ENCODE data around the gene UNC119. TPM values are rescaled to one million over a fixed set of nuclear protein-coding genes. Genes with fewer than 3 reads are reported as not detected.

Gene UNC119
- polyA plus RNA-seq, 4 donors, result 54.4 to 74.1 (median 59.7) TPM

DNA sequence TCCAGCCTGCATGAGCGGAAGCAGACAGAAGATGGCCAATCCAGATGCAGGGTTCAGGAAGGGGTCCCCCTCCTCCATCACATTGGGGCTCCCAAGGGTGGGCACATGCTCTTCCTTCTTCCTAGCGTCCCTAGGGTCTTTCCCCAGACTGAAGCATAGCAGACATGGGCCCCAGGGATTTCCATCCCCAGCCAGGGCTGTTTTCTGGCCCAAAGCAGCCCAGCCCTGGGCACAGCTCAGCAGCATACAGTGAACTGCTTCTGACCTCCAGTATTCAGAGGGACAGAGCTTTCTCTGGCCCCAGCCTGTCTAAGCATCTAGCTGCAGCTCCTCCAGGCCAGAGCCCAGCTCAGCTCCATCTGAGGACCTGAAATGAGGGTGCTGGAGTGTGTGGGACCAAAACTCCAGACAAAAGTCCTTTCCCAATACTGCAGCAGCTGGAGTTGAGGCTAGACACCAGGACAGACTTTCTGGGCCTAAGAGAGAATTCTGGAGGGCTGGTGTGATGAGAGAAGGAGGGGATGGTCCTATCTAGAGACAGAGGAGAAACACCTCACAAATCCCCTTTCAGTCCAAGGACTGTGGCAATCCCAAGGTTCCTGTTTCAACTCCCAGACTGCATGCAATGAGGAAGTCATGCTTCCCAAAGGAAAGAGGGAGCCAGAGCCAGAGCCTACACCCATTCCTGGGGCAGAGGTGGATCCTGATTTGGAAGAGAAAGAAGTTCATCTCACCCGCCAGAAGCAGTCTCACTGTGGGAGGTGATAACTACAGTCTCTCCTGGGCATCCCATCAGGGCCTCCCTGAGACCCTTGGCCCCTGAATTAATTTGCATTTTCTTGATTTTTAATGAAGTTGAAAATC lies 50.8 kb downstream of the UNC119 start:
- no peak for DNase-seq (ENCODE audit: low read depth in 4 of 4, low spot score in 3 of 4)

DNA sequence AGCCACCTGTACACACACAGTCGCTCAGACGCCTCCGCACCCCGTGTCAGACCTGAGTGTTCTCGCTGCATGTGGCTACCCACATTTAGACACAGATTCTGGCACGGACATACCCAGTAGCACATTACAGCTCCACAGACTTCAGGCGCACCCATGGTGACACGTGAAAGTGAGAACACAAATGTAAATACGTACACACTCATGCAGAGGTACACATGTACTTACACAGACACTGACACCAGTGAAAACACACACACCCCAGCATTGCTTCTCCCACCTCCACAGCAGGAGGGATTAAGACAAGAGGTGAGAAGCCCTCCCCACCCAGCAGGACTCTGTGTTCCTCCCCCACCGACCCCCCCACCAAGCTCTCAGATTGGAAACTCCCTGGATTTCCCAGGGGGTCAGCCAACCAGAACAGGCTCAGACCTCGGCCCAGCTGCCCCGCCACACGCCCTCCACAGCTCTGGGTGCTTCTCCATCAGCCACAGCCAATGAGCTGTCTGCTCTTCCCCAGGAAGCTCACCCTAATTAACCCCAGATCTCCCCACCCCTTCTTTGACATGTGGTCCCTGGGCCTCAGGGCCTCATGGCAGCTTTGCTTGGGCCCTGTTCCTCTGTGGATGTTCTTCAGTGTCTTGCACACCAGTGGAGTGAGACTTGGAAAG lies 51.6 kb downstream of the UNC119 start:
- DNase-seq (ENCODE audit: low read depth in 4 of 4, low spot score in 3 of 4), result no peak

DNA sequence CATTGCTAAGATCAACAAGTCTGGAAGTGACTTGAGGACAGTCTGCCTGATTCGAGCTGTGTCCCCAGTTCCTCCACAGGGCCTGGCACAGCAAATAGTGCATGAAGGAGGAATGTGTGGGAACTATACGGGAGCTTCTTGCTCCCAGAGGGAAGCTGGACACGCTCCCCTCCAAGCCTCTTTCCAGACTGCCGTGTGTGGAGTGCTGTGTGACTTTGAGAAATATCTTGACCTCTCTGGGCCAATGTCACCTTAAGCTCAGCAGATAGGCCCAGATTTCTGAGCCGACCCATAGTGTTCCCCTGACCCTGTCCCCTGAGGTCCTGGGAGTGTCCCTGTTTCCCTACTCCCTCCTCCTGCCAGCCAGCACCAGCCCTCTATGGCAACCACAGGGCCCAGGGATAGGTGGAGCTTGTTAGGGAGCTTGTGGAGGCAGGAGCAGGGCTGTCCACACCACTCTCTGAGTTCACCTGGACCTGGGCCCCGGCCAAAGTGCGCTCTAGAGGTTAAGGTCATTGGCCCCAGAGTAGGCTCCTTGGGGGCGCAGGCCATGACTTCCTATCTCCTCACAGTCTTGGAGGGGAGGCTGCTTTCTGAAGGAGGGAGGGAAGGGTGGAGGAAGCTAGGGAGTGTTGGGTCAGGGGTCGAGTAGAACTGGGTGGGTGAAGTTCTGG lies 52.6 kb downstream of the UNC119 start:
- no peak for DNase-seq (ENCODE audit: low read depth in 4 of 4, low spot score in 3 of 4)

DNA sequence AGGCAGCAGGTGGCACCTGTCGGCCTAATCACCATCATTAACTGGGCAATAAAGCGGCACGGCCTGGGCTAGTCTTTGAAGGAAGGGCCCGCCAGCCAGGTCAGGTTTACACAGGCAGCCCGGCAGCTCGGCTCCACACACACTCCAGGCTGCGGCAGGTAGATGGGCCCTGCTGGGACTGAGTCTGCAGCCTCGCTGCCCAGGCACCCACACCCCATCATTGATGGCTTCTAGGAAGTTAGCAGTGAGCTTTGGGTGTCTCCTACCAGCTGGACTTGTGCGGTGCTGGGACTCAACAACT lies 53.1 kb downstream of the UNC119 start:
- DNase-seq (ENCODE audit: low read depth in 4 of 4, low spot score in 3 of 4), result no peak

DNA sequence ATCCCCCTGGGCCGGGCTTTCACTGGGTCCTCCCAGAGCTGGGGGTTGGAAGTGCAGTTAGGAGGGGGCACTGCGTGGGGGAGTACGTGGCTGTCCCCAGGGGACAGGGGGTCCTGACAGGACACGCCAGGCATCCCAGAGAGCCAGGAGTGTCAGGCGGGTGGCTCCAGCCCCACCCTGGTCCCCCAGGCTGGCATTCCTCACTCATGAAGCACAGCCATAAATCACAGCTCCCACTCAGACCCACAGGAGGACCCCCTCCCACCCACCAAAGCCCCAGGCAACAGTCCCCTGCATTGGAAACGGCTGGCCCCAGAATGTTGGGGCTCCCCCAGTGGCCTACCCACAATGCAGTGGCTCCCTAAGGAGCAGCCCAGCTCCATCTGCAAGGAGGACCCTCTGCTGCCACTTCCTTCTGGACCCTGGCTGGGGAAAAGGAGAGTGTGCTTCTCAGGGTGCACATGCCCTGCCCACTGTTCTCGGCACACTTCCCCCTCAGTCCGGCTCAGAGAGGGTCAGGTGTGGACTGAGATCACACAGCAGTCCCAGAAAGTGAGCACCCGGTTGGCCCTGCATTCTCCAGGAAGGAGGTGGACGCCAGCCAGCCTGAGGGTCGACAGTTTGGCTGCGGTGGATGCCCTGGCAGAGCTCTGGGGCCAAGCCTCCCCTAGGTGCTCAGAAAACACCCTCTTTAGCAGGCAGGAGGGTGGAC lies 53.6 kb downstream of the UNC119 start:
- no peak for DNase-seq (ENCODE audit: low read depth in 4 of 4, low spot score in 3 of 4)

DNA sequence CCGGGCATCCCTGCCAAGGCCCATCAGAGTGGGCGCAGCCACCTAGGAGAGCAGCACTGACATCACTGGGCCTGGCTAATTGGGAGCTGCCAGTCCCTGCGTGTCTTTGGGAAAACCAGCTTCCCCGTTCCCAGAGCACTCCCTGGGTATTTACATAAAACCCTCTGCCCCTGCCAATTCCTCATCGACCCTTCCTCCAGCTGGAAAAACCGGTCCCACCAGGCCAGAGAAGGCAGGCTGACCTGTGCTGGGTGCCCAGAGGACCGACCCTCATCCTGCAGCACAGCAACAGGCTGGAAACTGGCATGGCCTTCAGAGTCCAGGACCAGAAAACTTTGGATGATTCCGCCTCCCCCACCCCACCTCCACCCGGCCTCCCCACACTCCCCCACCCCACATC lies 54.5 kb downstream of the UNC119 start:
- no peak for DNase-seq (ENCODE audit: low read depth in 4 of 4, low spot score in 3 of 4)

Other genes starting within 250 kb of the UNC119 start
- 10 to 100 TPM; 54.0 to 63.6 (median 55.6) TPM for gene TMEM97, start 233.4 kb downstream of the UNC119 start, polyA plus RNA-seq (ENCODE audit: insufficient read length in 4 of 4)
- 10 to 100 TPM; 52.1 to 61.6 (median 54.9) TPM for gene IFT20, start 217.2 kb downstream of the UNC119 start, polyA plus RNA-seq (ENCODE audit: insufficient read length in 4 of 4)
- 10 to 100 TPM; 43.8 to 47.4 (median 45.3) TPM for gene TNFAIP1, start 216.9 kb downstream of the UNC119 start, polyA plus RNA-seq (ENCODE audit: insufficient read length in 4 of 4)
- 100 to 1,000 TPM in 2 of 4 donors, 10 to 100 TPM in 2; 99.1 to 105 (median 100) TPM for gene POLDIP2, start 195.1 kb downstream of the UNC119 start, polyA plus RNA-seq (ENCODE audit: insufficient read length in 4 of 4)
- gene SEBOX, start 187.4 kb downstream of the UNC119 start, polyA plus RNA-seq (ENCODE audit: insufficient read length in 4 of 4), result not detected
- gene VTN, start 182.3 kb downstream of the UNC119 start, polyA plus RNA-seq (ENCODE audit: insufficient read length in 4 of 4), result 10 to 100 TPM in 3 of 4 donors, 1 to 10 TPM in 1; 9.4 to 21.3 (median 15.2) TPM
- 10 to 100 TPM; 11.3 to 14.0 (median 12.0) TPM for gene SARM1, start 180.9 kb downstream of the UNC119 start, polyA plus RNA-seq (ENCODE audit: insufficient read length in 4 of 4)
- gene SLC46A1, start 146.4 kb downstream of the UNC119 start, polyA plus RNA-seq (ENCODE audit: insufficient read length in 4 of 4), result 10 to 100 TPM; 14.6 to 15.8 (median 15.1) TPM
- 10 to 100 TPM in 3 of 4 donors, 1 to 10 TPM in 1; 7.1 to 24.5 (median 13.3) TPM for gene SLC13A2, start 79.0 kb downstream of the UNC119 start, polyA plus RNA-seq (ENCODE audit: insufficient read length in 4 of 4)
- gene FOXN1, start 46.3 kb downstream of the UNC119 start, polyA plus RNA-seq (ENCODE audit: insufficient read length in 4 of 4), result under 1 TPM; 0.47 to 0.62 (median 0.61) TPM
- gene PIGS, start 18.9 kb upstream of the UNC119 start, polyA plus RNA-seq (ENCODE audit: insufficient read length in 4 of 4), result 100 to 1,000 TPM; 101 to 107 (median 105) TPM
- 10 to 100 TPM; 19.4 to 32.9 (median 24.5) TPM for gene ALDOC, start 24.3 kb upstream of the UNC119 start, polyA plus RNA-seq (ENCODE audit: insufficient read length in 4 of 4)
- gene SPAG5, start 46.4 kb upstream of the UNC119 start, polyA plus RNA-seq (ENCODE audit: insufficient read length in 4 of 4), result 10 to 100 TPM; 43.5 to 46.9 (median 45.2) TPM
- 10 to 100 TPM; 10.6 to 14.3 (median 11.3) TPM for gene RSKR, start 61.6 kb upstream of the UNC119 start, polyA plus RNA-seq (ENCODE audit: insufficient read length in 4 of 4)
- 10 to 100 TPM; 77.8 to 90.5 (median 81.2) TPM for gene BLTP2, start 92.5 kb upstream of the UNC119 start, polyA plus RNA-seq (ENCODE audit: insufficient read length in 4 of 4)
- gene SDF2, start 109.3 kb upstream of the UNC119 start, polyA plus RNA-seq (ENCODE audit: insufficient read length in 4 of 4), result 10 to 100 TPM; 78.3 to 84.4 (median 80.9) TPM
- 10 to 100 TPM; 67.0 to 74.3 (median 68.4) TPM for gene SUPT6H, start 109.6 kb upstream of the UNC119 start, polyA plus RNA-seq (ENCODE audit: insufficient read length in 4 of 4)
- 1 to 10 TPM; 5.0 to 7.3 (median 6.2) TPM for gene PROCA1, start 159.3 kb upstream of the UNC119 start, polyA plus RNA-seq (ENCODE audit: insufficient read length in 4 of 4)
- gene RAB34, start 165.2 kb upstream of the UNC119 start, polyA plus RNA-seq (ENCODE audit: insufficient read length in 4 of 4), result 100 to 1,000 TPM; 178 to 196 (median 186) TPM
- gene RPL23A, start 167.4 kb upstream of the UNC119 start, polyA plus RNA-seq (ENCODE audit: insufficient read length in 4 of 4), result 1,000 to 10,000 TPM in 3 of 4 donors, 100 to 1,000 TPM in 1; 835 to 1,239 (median 1,092) TPM
- gene TLCD1, start 173.6 kb upstream of the UNC119 start, polyA plus RNA-seq (ENCODE audit: insufficient read length in 4 of 4), result 10 to 100 TPM; 17.9 to 20.9 (median 18.8) TPM
- gene NEK8, start 176.2 kb upstream of the UNC119 start, polyA plus RNA-seq (ENCODE audit: insufficient read length in 4 of 4), result 1 to 10 TPM; 6.4 to 8.1 (median 7.8) TPM
- 100 to 1,000 TPM; 117 to 145 (median 135) TPM for gene TRAF4, start 191.4 kb upstream of the UNC119 start, polyA plus RNA-seq (ENCODE audit: insufficient read length in 4 of 4)

All from right renal pelvis (tissue), 4 donors.